ENCODE measurements around the gene SLMAP.

Gene SLMAP

GRCh38 chr3:57959423-57960173 is 203.5 kb downstream of the SLMAP start:
- TF ChIP-seq CTCF (IDR thresholded peaks at IDR 0.05; ENCODE audit: extremely low read depth, missing control alignments): no peak
- DNase-seq (ENCODE audit: low spot score): no peak

GRCh38 chr3:57960174-57960505 is 204.0 kb downstream of the SLMAP start:
- no peak for DNase-seq (ENCODE audit: low spot score)
- TF ChIP-seq CTCF (IDR thresholded peaks at IDR 0.05; ENCODE audit: extremely low read depth, missing control alignments): no peak

- TF ChIP-seq CTCF (IDR thresholded peaks at IDR 0.05; ENCODE audit: extremely low read depth, missing control alignments): no peak
- DNase-seq (ENCODE audit: low spot score): no peak
Observed at GRCh38 chr3:57961177-57961827, 205.2 kb downstream of the SLMAP start.

- DNase-seq (ENCODE audit: low spot score): no peak
- no peak for TF ChIP-seq CTCF (IDR thresholded peaks at IDR 0.05; ENCODE audit: extremely low read depth, missing control alignments)
Observed at GRCh38 chr3:57961828-57962447, 205.8 kb downstream of the SLMAP start.

- DNase-seq (ENCODE audit: low spot score): no peak
- TF ChIP-seq CTCF (IDR thresholded peaks at IDR 0.05; ENCODE audit: extremely low read depth, missing control alignments): no peak
Observed at GRCh38 chr3:57962448-57962834, 206.3 kb downstream of the SLMAP start.

- TF ChIP-seq CTCF (IDR thresholded peaks at IDR 0.05; ENCODE audit: extremely low read depth, missing control alignments): no peak
- DNase-seq (ENCODE audit: low spot score): no peak
Observed at GRCh38 chr3:57963811-57964346, 207.8 kb downstream of the SLMAP start.

GRCh38 chr3:57966829-57967228 is 210.7 kb downstream of the SLMAP start:
- DNase-seq (ENCODE audit: low spot score): no peak
- no peak for TF ChIP-seq CTCF (IDR thresholded peaks at IDR 0.05; ENCODE audit: extremely low read depth, missing control alignments)

Data from GM20000 (cell line).